Activated naive CD8-positive, alpha-beta T cell (primary cell): ENCODE results near the gene MEN1.

Source experiments
- H3K27ac Mint-ChIP-seq: one replicate; pipeline ENCODE4 v1.8.0; 2021; ENCODE audit warnings: mixed read lengths
- H3K27me3 Mint-ChIP-seq: one replicate; pipeline ENCODE4 v1.8.0; 2021; ENCODE audit warnings: mixed read lengths
- H3K36me3 Mint-ChIP-seq: one replicate; pipeline ENCODE4 v1.8.0; 2021; ENCODE audit warnings: mixed read lengths
- H3K4me1 Mint-ChIP-seq: one replicate; pipeline ENCODE4 v1.8.0; 2021; ENCODE audit warnings: low read depth, mixed read lengths
- H3K4me3 Mint-ChIP-seq: one replicate; pipeline ENCODE4 v1.8.0; 2021; ENCODE audit warnings: mild to moderate bottlenecking, mixed read lengths
- H3K9me3 Mint-ChIP-seq: one replicate; pipeline ENCODE4 v1.8.0; 2021; ENCODE audit warnings: low read depth, mixed read lengths

The MEN1 gene

DNA sequence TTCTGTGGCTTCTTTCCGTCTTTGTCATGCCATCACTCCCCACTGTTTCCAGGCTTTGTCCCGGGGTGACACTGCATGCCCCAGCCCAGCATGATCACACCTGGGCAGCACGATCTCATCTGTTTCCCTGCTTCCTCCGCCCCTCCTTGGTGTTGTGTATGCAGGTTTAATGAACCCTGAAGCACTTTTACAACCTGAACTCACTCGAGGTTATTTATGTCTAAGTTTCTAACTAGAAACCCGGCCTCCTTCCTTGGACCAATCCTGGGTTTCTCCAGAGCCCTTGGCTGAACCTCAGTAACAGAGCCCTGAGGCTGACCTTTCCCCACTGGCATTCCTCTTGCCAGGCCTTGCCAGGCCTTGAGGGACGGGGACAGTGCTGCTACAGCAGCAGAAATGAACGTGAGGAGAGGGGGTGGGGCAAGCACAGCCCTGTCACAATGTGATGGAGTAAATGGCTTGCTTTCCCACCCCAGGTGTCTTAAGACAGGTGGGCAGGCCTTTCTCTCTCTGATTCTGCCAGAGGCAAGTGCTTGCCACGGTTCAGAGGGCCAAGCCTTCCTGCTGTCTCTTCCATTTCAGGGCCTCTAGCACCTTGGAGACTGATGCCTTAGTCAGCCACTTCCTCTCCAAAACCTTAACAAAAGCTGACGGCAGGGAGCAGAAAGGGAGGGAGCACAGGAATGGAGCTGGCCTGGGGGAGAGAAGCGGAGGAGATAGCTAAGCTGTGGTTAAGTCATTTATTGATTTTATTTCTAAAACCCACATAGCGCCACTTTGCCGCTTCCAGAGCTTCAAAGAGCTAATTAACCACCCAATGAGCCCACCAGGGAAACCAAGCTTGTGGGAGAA is 47.5 kb downstream of the MEN1 start:
- H3K9me3 Mint-ChIP-seq, result no peaks in the 10 kb centered on the region
- peak overlapping the region; percentile 82 for H3K27ac Mint-ChIP-seq
- H3K27me3 Mint-ChIP-seq, result no peaks in the 10 kb centered on the region
- H3K4me3 Mint-ChIP-seq, result peak overlapping the region; percentile 42
- H3K36me3 Mint-ChIP-seq, result peaks cover 3% of the 10 kb centered on the region
- peaks cover 86% of the 10 kb centered on the region for H3K4me1 Mint-ChIP-seq

DNA sequence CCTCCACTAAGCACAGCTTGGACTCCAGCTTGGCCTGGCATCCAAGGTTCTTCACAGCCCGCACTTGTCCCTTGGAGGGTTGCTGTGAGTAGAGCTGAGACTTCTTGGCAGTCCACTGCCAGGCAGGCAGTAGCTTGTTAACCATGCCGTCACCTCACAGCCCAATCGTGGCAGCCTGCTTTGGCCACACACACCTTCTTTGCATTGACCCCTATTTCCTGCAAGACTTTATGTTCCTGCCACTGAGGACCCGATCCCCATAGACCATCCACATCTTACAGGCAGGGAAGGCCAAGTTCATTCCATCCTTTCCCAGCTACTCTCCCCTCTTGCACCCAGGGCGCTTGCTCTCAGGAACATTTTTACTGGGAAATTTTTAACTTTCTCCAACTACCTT is 48.1 kb downstream of the MEN1 start:
- peaks cover 82% of the 10 kb centered on the region for H3K4me1 Mint-ChIP-seq
- peak overlapping the region; percentile 42 for H3K4me3 Mint-ChIP-seq
- no peaks in the 10 kb centered on the region for H3K27me3 Mint-ChIP-seq
- no peaks in the 10 kb centered on the region for H3K9me3 Mint-ChIP-seq
- peak overlapping the region; percentile 82 for H3K27ac Mint-ChIP-seq
- peaks cover 3% of the 10 kb centered on the region for H3K36me3 Mint-ChIP-seq

DNA sequence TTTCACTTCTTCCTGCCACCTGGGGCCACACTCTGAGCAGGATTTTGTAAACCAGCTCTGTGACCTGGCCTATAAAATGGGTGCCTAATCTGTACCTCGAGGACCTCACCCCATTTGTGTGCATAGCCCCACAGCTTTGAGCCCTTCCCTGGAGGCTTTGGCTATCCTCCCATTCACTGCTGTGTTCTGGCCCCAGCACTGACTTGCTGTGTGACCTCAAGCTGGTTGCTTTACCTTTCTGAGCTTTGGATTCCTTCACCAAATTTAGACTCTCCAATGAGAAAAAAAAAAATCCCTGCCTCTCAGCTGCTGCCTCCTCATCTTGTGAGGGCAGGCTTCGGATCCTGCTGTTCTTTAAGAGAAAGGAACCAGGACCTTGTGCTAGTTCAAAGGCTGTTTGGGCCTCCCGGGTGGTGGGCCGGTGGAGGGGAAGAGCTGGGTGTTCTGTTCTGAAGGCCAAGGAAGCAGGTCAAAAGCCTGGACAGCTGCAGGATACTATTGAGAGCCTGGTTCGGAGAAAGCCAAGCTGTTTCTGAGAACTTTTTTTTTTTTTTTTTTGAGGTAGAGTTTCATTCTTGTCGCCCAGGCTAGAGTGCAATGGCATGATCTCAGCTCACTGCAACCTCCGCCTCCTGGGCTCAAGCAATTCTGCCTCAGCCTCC is 49.5 kb downstream of the MEN1 start:
- H3K4me1 Mint-ChIP-seq, result peaks cover 74% of the 10 kb centered on the region
- H3K27ac Mint-ChIP-seq, result peak overlapping the region; percentile 84
- H3K36me3 Mint-ChIP-seq, result peaks cover 3% of the 10 kb centered on the region
- no peaks in the 10 kb centered on the region for H3K27me3 Mint-ChIP-seq
- no peaks in the 10 kb centered on the region for H3K9me3 Mint-ChIP-seq
- peak overlapping the region; percentile 28 for H3K4me3 Mint-ChIP-seq

DNA sequence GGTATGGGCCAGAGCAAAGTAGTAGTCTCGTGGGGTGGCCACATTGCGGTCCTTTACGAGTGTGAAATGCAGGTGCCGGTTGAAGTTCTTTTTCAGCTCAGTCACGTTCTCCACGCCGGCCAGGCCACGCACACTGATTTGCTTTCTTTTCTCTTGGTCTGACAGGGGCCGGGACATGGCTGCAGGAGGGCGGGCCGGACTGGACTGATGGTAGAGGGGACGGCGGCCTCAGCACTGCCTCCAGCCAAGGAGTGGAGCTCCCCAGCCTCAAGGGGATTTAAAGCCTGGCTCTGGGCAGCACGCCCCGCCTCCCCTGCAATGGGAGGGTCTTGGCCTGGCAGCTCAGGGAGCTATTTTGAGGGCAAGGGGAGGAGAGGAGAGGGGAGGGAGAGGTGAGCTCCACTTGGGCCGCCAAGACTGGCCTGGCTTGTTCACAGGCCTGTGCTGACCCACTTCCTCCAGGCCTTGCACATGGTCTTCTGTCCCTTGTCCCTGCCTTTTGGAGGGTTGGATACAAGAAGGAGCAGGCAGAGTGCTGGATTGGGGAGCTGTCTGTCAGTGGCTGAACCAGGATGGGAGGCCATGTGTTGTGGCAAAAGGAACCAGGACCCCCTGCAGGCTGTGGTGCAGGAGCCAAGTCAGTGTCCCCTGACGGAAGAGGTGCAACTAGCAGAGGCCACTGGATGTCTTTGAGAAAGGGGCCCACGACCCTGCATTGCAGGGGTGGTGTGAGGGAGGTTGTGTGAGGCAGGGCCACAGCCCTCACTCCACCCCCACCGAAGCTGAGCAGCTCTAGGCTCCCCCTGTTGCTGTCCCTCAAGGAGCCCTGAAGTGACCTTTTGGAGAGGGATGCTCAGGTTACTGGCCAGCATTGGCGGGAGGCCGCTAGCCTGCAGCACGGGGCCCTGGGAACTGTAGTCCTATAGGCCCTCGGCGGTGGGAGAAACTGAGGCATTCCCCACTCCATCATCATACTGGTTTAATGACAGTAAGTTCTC is 50.3 kb downstream of the MEN1 start, which contains the start of gene PYGM:
TSS of gene PYGM (minus strand) at position 253 of the 998 bp plus-strand sequence. CDS start at position 177, 76 bp downstream.
- H3K9me3 Mint-ChIP-seq, result no peaks in the 10 kb centered on the region
- H3K4me1 Mint-ChIP-seq, result peaks cover 66% of the 10 kb centered on the region
- H3K36me3 Mint-ChIP-seq, result peaks cover 3% of the 10 kb centered on the region
- peak within 1 kb of the TSS; percentile 84 for H3K27ac Mint-ChIP-seq
- no peaks in the 10 kb centered on the region for H3K27me3 Mint-ChIP-seq
- peak within 1 kb of the TSS; percentile 28 for H3K4me3 Mint-ChIP-seq

DNA sequence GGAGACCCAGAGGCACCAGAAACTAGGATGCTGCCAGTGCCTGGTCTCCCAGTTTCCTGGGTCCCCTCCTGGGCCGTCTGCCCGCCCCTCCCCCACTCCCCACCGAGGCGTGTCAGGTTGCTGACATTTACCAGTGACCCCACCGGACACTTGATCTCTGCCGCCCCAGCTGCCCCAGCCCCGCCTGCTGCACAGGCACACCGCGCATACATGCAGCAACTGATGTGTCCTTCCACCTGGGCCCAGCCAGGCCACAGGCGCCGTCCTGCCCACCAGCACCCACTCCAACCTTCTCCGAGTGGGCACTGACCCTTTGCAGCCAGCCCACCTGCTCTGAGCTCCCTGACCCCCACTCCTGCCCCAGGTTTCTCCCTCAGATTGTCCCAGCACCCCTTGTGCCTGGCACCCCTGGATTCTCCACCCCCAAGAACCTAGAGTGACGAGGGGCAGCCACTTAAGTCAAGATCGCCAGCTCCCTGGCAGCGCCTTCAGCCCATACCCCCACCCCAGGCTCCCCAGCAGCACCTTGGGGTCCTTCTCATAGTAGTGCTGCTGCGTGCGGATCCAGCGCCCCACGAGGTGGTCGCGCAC is 51.1 kb downstream of the MEN1 start:
- no peak overlapping the region for H3K4me3 Mint-ChIP-seq
- H3K27me3 Mint-ChIP-seq, result no peaks in the 10 kb centered on the region
- no peaks in the 10 kb centered on the region for H3K36me3 Mint-ChIP-seq
- H3K4me1 Mint-ChIP-seq, result peaks cover 59% of the 10 kb centered on the region
- H3K9me3 Mint-ChIP-seq, result no peaks in the 10 kb centered on the region
- H3K27ac Mint-ChIP-seq, result peak overlapping the region; percentile 50

DNA sequence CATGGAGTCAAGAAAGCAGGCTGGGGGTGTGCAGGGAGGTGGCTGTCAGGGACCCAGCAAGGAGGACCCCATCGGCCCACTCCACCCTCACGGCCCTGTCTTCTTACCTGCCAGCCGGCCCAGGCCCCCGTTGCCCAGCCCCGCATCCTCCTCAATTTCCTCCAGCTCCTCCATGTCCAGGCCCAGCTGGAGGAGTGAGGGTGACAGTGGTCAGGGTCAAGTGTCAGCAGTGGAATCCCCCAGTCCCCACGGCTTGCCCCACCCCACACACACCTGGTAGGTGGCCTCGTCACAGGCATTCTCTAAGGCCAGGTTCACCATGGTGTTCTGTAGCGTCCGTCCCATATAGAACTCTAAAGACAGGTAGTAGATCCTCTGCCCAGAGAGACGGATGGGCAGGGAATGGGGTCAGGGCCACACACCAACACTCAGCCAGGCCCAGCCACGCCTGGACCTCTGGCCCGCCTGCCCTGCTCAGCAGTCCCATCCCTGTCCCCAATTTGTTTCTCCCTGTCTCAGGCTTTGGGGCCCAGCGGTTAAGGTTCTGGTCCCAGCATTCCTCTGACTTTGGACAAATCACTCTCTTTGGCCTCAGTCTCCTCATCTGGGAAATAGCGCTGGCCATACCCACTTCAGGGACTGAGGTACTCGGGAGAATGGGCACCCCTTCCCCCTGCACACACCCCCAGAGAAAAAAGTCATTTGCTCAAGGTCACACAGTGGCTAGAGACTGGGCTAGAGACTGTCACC is 51.8 kb downstream of the MEN1 start:
- Mint-ChIP-seq H3K4me1 (peaks cover 53% of the 10 kb centered on the region), H3K36me3 (no peaks in the 10 kb centered on the region), H3K27me3 (no peaks in the 10 kb centered on the region), H3K4me3 (no peak overlapping the region), H3K9me3 (no peaks in the 10 kb centered on the region), H3K27ac (no peak overlapping the region)

DNA sequence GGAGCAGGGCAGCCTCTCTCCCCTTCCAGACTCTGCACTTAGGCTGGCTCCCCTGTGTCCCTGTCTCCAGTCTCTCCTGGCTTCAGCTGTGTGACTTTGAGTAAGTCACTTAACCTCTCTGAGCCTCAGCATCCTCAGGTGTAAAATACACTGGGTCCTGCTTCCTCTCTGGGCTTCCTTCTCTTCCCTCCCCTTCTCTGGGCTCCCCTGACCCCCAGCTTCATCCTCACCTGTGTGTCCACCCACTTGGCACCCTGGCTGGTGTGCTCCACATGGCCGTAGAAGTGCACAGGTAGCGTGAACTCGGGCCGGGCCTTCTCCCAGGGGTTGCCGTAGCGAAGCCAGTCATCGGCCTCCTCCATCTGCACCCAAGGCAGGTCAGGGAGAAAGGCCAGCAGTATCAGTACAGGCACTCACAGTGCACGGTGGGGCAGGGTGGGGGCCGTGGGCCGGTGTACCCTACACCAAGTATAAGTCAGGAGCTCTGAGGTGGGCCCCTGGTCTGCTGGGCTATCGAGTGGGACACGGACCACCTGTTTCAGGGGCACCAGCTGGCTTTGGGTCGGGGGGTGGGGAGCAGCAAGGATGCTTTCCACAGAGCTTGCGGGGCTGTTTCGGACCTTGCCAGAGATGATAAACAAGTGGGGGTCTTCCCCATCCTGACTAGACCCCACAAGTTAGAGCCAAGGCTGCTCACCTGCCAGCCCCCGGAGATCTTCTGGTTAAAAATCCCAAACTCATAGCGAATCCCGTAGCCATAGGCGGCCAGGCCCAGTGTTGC is 52.6 kb downstream of the MEN1 start:
- Mint-ChIP-seq H3K27ac (no peak overlapping the region), H3K36me3 (no peaks in the 10 kb centered on the region), H3K4me1 (peaks cover 51% of the 10 kb centered on the region), H3K4me3 (no peak overlapping the region), H3K9me3 (no peaks in the 10 kb centered on the region), H3K27me3 (no peaks in the 10 kb centered on the region)

DNA sequence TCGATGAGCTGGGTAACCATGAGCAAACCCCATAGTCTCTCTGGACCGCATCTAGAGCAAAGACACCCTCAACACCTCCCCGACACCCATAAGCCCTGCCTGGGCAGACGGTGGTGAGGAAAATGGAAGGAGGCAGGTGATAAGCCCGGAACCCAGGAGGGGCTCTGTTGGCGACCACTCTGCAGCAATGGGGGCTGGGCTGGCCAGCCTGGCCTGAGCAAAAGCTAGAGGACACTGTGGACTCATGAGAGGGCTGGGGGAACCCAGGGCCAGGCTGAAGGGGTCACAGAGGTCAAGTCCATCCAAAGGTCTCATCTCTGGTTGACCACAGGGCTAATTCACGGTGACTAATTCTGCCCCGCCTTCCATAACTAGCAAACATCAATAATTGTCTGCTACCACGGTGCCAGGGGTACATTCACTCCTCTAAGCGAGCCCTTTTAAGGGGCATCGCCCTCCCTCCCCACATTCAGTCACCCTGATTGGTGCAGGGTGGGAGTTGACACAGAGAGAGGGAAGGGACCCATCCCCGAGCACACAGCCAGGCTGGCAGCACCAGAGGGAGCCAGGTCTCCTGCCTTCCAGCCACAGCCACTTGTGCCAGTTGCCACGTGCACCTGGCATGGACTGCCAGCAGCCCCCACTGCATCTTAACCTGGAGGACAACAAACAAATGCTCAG is 54.5 kb downstream of the MEN1 start:
- Mint-ChIP-seq H3K9me3 (no peaks in the 10 kb centered on the region), H3K36me3 (peaks cover 2% of the 10 kb centered on the region), H3K4me3 (no peak overlapping the region), H3K27me3 (no peaks in the 10 kb centered on the region), H3K4me1 (peaks cover 43% of the 10 kb centered on the region), H3K27ac (no peak overlapping the region)

DNA sequence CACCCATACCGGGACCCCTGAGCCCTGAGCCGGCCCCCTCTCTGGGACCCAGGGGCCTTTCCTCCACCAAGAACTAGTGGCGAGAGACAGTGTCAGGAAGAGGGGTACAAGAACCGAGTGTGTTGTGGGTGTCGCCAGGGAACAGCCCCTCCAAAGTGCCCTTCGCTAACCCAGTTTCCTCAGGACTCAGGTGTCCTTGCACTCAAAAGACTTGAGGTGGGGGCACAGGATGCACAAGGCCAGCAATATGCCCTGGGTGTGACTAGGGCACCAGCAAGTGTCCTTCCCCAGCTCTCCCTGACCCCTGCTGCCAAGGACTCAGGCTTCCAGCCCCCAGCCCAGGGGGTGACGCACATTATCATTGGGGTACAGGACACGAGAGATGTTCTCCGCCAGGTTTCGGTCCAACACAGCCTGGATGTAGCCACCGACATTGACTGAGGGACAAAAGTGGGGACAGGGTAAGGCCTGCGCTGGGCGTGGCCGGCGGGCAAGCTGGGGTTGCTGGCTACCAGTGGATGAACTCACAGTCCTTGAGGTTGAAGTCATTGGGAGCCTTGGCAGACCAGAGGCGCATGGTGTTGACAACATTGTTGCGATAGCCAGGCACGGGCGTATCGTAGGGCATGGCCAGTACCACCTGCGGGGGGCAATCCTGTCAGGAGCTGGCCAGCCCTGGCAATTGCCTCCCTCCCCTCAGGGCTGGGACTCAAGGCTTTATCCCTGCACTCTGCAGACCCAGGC is 55.3 kb downstream of the MEN1 start:
- Mint-ChIP-seq H3K27ac (no peak overlapping the region), H3K27me3 (no peaks in the 10 kb centered on the region), H3K4me1 (peaks cover 44% of the 10 kb centered on the region), H3K9me3 (no peaks in the 10 kb centered on the region), H3K36me3 (peaks cover 2% of the 10 kb centered on the region), H3K4me3 (no peak overlapping the region)

DNA sequence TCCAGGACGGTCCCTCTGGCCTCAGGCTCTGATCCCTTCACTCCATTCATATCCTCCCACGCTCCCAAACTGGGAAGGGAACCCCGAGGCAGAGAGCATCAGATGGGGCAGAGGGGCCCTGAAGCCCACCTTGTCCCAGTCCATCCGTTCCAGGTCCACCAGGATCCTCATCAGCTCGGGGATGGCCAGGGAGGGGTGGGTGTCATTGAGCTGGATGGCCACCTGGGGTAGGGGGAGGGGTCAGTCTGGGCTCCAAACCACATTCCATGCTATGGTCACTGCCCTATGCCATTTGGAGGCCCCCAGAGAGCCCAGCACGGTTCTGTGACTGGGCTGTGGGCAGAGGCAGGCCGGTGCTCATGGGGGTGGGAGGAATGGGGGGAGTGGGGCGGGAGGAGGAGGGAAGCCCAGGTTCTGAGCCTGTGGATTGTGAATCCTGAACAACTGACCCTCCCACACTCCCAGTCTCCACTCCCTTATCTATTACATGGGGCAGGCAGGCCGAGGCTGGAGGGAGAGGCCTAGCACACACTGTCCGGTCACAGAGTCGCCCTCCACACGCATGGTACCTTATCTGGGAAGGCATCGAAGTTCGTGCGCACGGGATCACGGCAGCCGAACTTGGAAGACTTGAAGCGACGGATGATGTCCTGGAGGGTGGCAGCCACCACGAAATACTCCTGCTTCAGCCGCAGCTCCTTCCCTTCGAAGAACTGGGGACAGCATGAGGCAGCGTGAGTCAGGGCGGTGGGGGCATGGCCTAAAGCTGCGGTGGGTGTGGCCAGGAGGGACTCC is 56.0 kb downstream of the MEN1 start:
- Mint-ChIP-seq H3K4me1 (peaks cover 38% of the 10 kb centered on the region), H3K4me3 (no peak overlapping the region), H3K36me3 (peaks cover 2% of the 10 kb centered on the region), H3K27me3 (no peaks in the 10 kb centered on the region), H3K27ac (no peak overlapping the region), H3K9me3 (no peaks in the 10 kb centered on the region)
